DMS53 (cell line): ENCODE data around the gene LINGO4.
"Not testable (repeated sequence)": the region's sequence is repeated elsewhere in the genome, so short reads cannot be mapped to it uniquely, and the experiment has no call there.

ENCODE experiments used
- DNase-seq: peaks from one replicate; lab custom pipeline; 2025; lab: John Stamatoyannopoulos, UW

Gene LINGO4

GRCh38 chr1:151782026-151782425, 23.2 kb downstream of the LINGO4 start:
- not testable (repeated sequence) for DNase-seq

GRCh38 chr1:151780736-151781135, 24.5 kb downstream of the LINGO4 start:
- DNase-seq: not testable (repeated sequence)

GRCh38 chr1:151779852-151780251, 25.4 kb downstream of the LINGO4 start:
- no peak for DNase-seq

- no peak for DNase-seq
These were observed 27.9 kb downstream of the LINGO4 start for GRCh38 chr1:151777317-151777716.

GRCh38 chr1:151776665-151777062, 28.6 kb downstream of the LINGO4 start:
- DNase-seq: no peak

- no peak for DNase-seq
These were observed 29.1 kb downstream of the LINGO4 start for GRCh38 chr1:151775894-151776664.

- DNase-seq: no peak
These were observed 30.8 kb downstream of the LINGO4 start for GRCh38 chr1:151774256-151774922.

GRCh38 chr1:151773702-151774101, 31.5 kb downstream of the LINGO4 start:
- no peak for DNase-seq

- peak; percentile 8 for DNase-seq
These were observed 35.9 kb downstream of the LINGO4 start for GRCh38 chr1:151769270-151769669.

- DNase-seq: peak; percentile 45
These were observed 36.7 kb downstream of the LINGO4 start for GRCh38 chr1:151768351-151769066.

- DNase-seq: peak; percentile 32
These were observed 41.2 kb downstream of the LINGO4 start for GRCh38 chr1:151763990-151764389.

GRCh38 chr1:151762941-151763921, 42.0 kb downstream of the LINGO4 start, which contains the start of gene MRPL9:
TSS of gene MRPL9 (minus strand) at chr1:151763496. CDS start at chr1:151763479, 17 bp downstream.
- peak; percentile 90 for DNase-seq

- DNase-seq: no peak
These were observed 44.4 kb downstream of the LINGO4 start for GRCh38 chr1:151760597-151761385.

GRCh38 chr1:151759241-151759640, 46.0 kb downstream of the LINGO4 start:
- no peak for DNase-seq

- DNase-seq: no peak
These were observed 48.9 kb downstream of the LINGO4 start for GRCh38 chr1:151756291-151756690.
